Heart right ventricle (tissue), 16 donors: ENCODE data around the gene ERP44. TPM values are rescaled to one million over a fixed set of nuclear protein-coding genes. Genes with fewer than 3 reads are reported as not detected.
"Not testable (repeated sequence)": the region's sequence is repeated elsewhere in the genome, so short reads cannot be mapped to it uniquely, and the experiment has no call there.

Experiments used
- ATAC-seq, 8 donors: fragments of 200-7000 bp; cut with Tn5 transposase; one replicate each; pipeline ENCODE4 v1.9.1; 2020; ENCODE audit warnings: mild to moderate bottlenecking in 8 of 8, moderate library complexity in 8 of 8, moderate number of reproducible peaks in 1 of 8
- DNase-seq, 2 donors: peaks; one replicate each; pipeline ENCODE4 v3.0.0-alpha.2; 2020
- H3K27ac ChIP-seq, 10 donors: fragments of 200-600 bp; sonication (generic) in 2 of 10; one replicate each; pipeline versions ENCODE4 v1.5.0 to v1.8.0; 2020 to 2022; ENCODE audit warnings: mild to moderate bottlenecking in 3 of 10
- H3K27me3 ChIP-seq, 7 donors: fragments of 200-600 bp; one replicate each; pipeline ENCODE4 v1.8.0; 2021 to 2022; ENCODE audit warnings: mild to moderate bottlenecking in 2 of 7
- H3K36me3 ChIP-seq, 9 donors: fragments of 200-600 bp; sonication (generic) in 1 of 9; one replicate each; pipeline versions ENCODE4 v1.5.0 to v1.8.0; 2020 to 2022; ENCODE audit warnings: mild to moderate bottlenecking in 2 of 9
- H3K4me1 ChIP-seq, 9 donors: fragments of 200-600 bp; sonication (generic) in 1 of 9; one replicate each; pipeline versions ENCODE4 v1.5.0 to v1.8.0; 2020 to 2022; ENCODE audit warnings: mild to moderate bottlenecking in 4 of 9
- H3K4me3 ChIP-seq, 10 donors: fragments of 200-600 bp; sonication (generic) in 2 of 10; one replicate each; pipeline versions ENCODE4 v1.5.0 to v1.8.0; 2020 to 2022; ENCODE audit warnings: mild to moderate bottlenecking in 7 of 10, moderate library complexity in 2 of 10
- H3K9me3 ChIP-seq, 11 donors: fragments of 200-600 bp in 10 of 11; sonication (generic) in 2 of 11; one replicate each; pipeline versions ENCODE4 v1.5.0 to v1.8.0; 2013 to 2022; ENCODE audit warnings: mild to moderate bottlenecking in 2 of 11, control low read depth in 1 of 11, moderate library complexity in 1 of 11
- WGBS, 2 donors: extraction: QIAGEN DNeasy Blood & Tissue Kit; methylation state at CpG; one replicate each; pipeline ENCODE4 v1.1.7; 2013; ENCODE audit warnings: inconsistent platforms in 1 of 2; 5-methylcytosine and 5-hydroxymethylcytosine counted together
- intact Hi-C, 10 donors: fragments of 100-400 bp; cut with DNase I; formaldehyde crosslinking; loops; one replicate each; pipeline versions ENCODE4 v1.11.1 to v1.14.2; 2022
- polyA plus RNA-seq, 2 donors: library from polyadenylated mRNA; stranded (reverse); fragments of 200-250 nt; gene quantifications; one replicate each; pipeline ENCODE4 v1.2.3, GENCODE V29; 2013
- total RNA-seq, 10 donors: library from RNA; stranded (reverse); fragmentation: NEBNext Ultra II Directional in 3 of 10; extraction: Animal tissue kit (Norgen Biotek cat#: 25700) in 3 of 10; gene quantifications; one replicate each; pipeline versions ENCODE4 v1.2.1 to v1.2.4, GENCODE V29; 2021 to 2023
- TF ChIP-seq, protein P1 (sequence below), 9 donors: fragments of 200-600 bp; sonication (generic) in 2 of 9; IDR thresholded peaks; one replicate each; pipeline versions ENCODE4 v1.5.0 to v1.8.0; 2021 to 2022; ENCODE audit warnings: antibody characterized with exemption in 9 of 9, mild to moderate bottlenecking in 5 of 9, moderate library complexity in 1 of 9
- donor health status: Arrhythmogenic right ventricular cardiomyopathy.
- donor health status: ischemic (EF 13 %, LVEDD 7.1; RV severe dilation, severe dysfunction).
- donor health status: healthy with polysubstance abuse.
- donor health status: DM: no; HTN: yes; CAD: no.
- donor health status: DM: no; HTN: no; CAD: no.
- donor health status: ischemic (EF 25% LVEDD 6.9; RV normal size, moderate dysfunction).
- donor health status: ischemic (EF 25% LVEDD 5.7; RV mildly dilated, moderate dysfunction).
- donor health status: healthy.
- donor health status: DM: yes; HTN: yes; CAD: no.
- donor health status: Ischemic cardiomyopathy.
- donor health status: ischemic (EF 35%, LVEDD 5.7; RV mildly dilated, moderate dysfunction).
- donor health status: nonischemic (EF 11% LVEDD 7.7; RV severe dilation, severe dysfunction).
- donor health status: DM: yes; HTN: yes; CAD: no.
- donor health status: PGD.
- donor health status: ischemic (EF 29% LVEDD 5.4; RV normal size, mild dysfunction).
- donor health status: nonischemic (EF 23%, LVEDD 6.1; RV moderate dilation, normal function).

The ERP44 gene
- total and polyA plus RNA-seq, 12 donors, result 11.9 to 19.8 (median 15.2) TPM

DNA sequence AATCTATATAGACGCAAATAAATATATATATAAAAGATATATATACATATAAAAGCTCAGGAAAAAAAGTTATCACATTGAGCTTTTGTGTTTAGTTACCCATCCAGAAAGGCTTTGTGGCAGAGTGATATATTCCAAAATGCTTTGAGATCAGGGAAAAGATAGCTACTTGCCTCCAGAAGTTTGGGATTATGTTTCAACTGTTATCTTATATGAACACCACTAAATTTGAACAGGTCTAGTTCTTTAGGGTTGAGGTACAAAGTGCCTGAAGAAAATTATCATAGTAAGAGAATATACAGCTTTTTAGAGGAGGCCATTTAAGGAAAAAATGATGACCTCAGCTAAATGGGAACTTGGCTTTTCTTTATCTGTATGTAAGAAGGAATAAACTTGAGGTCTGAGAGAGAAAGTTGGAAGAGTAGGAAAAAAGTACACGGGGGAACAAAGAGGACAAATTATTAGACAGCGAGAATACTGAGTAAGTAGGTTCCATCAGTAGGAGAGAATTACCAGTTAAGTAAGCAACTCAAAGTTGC is 2.4 kb downstream of the ERP44 start:
- ATAC-seq, result no peak
- WGBS, 2 donors, result 68 to 79% methylated on average over 3 of the region's 3 CpGs
- Histone ChIP-seq H3K4me3 (no peak overlapping the region), H3K4me1 (peaks cover 0 to 56% (median 47%) of the 10 kb centered on the region in 9 donors), H3K27ac (no peak overlapping the region), H3K9me3 (no peaks in the 10 kb centered on the region), H3K36me3 (peaks cover 0 to 4% (median 0%) of the 10 kb centered on the region in 9 donors), H3K27me3 (no peaks in the 10 kb centered on the region)
- TF ChIP-seq, protein P1, sequence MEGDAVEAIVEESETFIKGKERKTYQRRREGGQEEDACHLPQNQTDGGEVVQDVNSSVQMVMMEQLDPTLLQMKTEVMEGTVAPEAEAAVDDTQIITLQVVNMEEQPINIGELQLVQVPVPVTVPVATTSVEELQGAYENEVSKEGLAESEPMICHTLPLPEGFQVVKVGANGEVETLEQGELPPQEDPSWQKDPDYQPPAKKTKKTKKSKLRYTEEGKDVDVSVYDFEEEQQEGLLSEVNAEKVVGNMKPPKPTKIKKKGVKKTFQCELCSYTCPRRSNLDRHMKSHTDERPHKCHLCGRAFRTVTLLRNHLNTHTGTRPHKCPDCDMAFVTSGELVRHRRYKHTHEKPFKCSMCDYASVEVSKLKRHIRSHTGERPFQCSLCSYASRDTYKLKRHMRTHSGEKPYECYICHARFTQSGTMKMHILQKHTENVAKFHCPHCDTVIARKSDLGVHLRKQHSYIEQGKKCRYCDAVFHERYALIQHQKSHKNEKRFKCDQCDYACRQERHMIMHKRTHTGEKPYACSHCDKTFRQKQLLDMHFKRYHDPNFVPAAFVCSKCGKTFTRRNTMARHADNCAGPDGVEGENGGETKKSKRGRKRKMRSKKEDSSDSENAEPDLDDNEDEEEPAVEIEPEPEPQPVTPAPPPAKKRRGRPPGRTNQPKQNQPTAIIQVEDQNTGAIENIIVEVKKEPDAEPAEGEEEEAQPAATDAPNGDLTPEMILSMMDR (IDR thresholded peaks at IDR 0.05), result no peak
- no peak for DNase-seq
- intact Hi-C loops, result loop anchor here in 4 of 10 donors (5.0 to 10.0 kb wide), 4 partner anchors 34 to 872 kb away; partner anchors contain the start of genes NR4A3 (in 2 of the 4), ALG2 (in 1 of the 4) and SEC61B (in 1 of the 4)

DNA sequence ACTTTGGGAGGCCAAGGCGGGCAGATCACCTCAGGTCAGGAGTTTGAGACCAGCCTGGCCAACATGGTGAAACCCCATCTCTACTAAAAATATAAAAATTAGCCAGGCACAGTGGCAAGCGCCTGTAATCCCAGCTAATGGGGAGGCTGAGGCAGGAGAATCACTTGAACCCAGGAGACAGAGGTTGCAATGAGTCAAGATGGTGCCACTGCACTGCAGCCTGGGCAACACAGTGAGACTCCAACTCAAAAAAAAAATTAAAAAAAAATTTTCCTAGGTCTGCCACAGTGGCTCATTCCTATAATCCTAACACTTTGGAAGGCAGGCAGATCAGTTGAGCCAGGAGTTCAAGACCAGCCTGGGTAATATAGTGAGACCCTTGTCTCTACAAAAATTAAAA is 4.4 kb downstream of the ERP44 start:
- WGBS, 2 donors, result 94 to 97% methylated on average over 2 of the region's 2 CpGs
- H3K9me3 ChIP-seq, DNase-seq, H3K36me3 ChIP-seq, H3K27ac ChIP-seq, H3K4me3 ChIP-seq, ATAC-seq, H3K27me3 ChIP-seq: not testable (repeated sequence)
- peaks cover 0 to 66% (median 42%) of the 10 kb centered on the region in 9 donors for H3K4me1 ChIP-seq
- intact Hi-C loops, result loop anchor here in 2 of 10 donors (10.0 kb wide), 2 partner anchors 60 to 870 kb away; partner anchors contain the start of genes ALG2 (in 1 of the 2) and SEC61B (in 1 of the 2)

DNA sequence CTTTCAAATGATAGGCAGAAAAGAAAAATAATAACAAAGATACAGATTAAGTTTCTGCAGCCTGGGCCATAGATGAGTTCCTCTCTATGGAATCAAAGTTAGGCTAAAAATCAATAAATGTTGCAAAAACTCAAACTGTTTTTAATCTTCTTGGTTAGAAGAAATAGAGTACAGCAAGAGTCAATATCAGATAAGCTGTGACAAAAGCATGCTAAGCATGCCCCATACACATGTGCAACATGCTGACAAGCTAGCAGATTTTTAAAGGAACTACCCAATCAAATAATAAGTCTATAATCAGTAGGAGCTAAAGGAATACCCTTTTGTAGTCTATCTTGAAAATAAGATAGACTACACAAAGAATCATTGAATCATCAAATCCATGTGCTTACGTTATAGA is 6.7 kb downstream of the ERP44 start:
- H3K9me3 ChIP-seq, result no peaks in the 10 kb centered on the region
- DNase-seq, result no peak
- no peak for ATAC-seq
- H3K4me3 ChIP-seq, result no peak overlapping the region
- intact Hi-C loops, result loop anchor here in 2 of 10 donors (10.0 kb wide), 2 partner anchors 57 to 867 kb away; partner anchors contain the start of genes ALG2 (in 1 of the 2) and SEC61B (in 1 of the 2)
- no peak overlapping the region for H3K27ac ChIP-seq
- no peaks in the 10 kb centered on the region for H3K36me3 ChIP-seq
- no peaks in the 10 kb centered on the region for H3K27me3 ChIP-seq
- H3K4me1 ChIP-seq, result peaks cover 0 to 72% (median 36%) of the 10 kb centered on the region in 9 donors
- 90 to 94% methylated on average over 1 of the region's 1 CpG for WGBS, 2 donors
- TF ChIP-seq, protein P1 (IDR thresholded peaks at IDR 0.05), result no peak

DNA sequence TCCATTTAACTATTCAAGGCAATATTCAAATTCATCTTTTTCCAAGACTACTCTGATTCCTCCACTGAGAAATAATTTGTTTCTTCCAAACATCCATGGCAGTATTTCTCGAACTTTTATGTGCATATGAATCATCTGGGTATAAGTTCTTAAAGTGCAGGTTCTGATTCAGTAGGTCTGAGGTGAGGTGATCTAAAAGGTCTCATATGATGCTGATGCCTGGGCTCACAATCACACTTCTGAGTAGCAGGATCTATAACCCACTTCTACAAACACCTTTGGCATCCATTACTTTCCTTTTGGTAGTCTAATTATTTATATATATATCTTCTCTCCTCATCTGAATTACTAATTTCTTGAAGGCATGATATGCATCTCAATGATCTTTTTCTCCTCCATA is 7.2 kb downstream of the ERP44 start:
- 90 to 98% methylated on average over 1 of the region's 1 CpG for WGBS, 2 donors
- H3K4me3 ChIP-seq, result no peak overlapping the region
- ATAC-seq (no peak), DNase-seq (no peak)
- intact Hi-C loops, result loop anchor here in 2 of 10 donors (10.0 kb wide), 2 partner anchors 57 to 867 kb away; partner anchors contain the start of genes ALG2 (in 1 of the 2) and SEC61B (in 1 of the 2)
- no peaks in the 10 kb centered on the region for H3K36me3 ChIP-seq
- H3K27ac ChIP-seq, result no peak overlapping the region
- no peaks in the 10 kb centered on the region for H3K9me3 ChIP-seq
- TF ChIP-seq, protein P1 (IDR thresholded peaks at IDR 0.05), result no peak
- H3K27me3 ChIP-seq, result no peaks in the 10 kb centered on the region
- peaks cover 0 to 72% (median 36%) of the 10 kb centered on the region in 9 donors for H3K4me1 ChIP-seq

DNA sequence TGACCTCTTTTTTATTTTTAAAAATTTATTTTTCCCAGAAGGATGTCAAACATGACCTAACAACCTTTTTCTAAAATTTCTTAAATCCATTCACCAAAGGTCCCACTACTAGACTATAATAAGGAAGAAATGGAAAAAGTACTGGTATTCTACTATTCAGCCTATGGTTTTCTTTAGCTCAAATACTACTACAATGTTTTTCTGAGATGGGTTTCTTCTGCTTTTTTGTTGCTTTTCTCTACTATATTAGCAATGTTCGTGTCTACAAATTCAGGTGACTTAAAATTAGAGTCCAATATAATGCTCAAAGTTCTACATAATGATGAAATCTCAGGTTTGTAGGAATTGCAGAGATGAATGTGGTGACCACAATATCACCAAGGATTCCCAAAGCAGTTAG is 7.9 kb downstream of the ERP44 start:
- H3K4me1 ChIP-seq, result peaks cover 0 to 68% (median 31%) of the 10 kb centered on the region in 9 donors
- TF ChIP-seq, protein P1 (IDR thresholded peaks at IDR 0.05), result no peak
- H3K27me3 ChIP-seq, result no peaks in the 10 kb centered on the region
- no peaks in the 10 kb centered on the region for H3K36me3 ChIP-seq
- intact Hi-C loops, result loop anchor here in 2 of 10 donors (10.0 kb wide), 2 partner anchors 56 to 866 kb away; partner anchors contain the start of genes ALG2 (in 1 of the 2) and SEC61B (in 1 of the 2)
- 96 to 97% methylated on average over 1 of the region's 1 CpG for WGBS, 2 donors
- H3K27ac ChIP-seq, result no peak overlapping the region
- no peak overlapping the region for H3K4me3 ChIP-seq
- ATAC-seq (no peak), DNase-seq (no peak)
- no peaks in the 10 kb centered on the region for H3K9me3 ChIP-seq
